ENCODE results near the gene STX8. TPM values are rescaled to one million over a fixed set of nuclear protein-coding genes. Genes with fewer than 3 reads are reported as not detected.

Gene STX8
- total RNA-seq, 1 donor from 2014 or later = 54.8 TPM

DNA sequence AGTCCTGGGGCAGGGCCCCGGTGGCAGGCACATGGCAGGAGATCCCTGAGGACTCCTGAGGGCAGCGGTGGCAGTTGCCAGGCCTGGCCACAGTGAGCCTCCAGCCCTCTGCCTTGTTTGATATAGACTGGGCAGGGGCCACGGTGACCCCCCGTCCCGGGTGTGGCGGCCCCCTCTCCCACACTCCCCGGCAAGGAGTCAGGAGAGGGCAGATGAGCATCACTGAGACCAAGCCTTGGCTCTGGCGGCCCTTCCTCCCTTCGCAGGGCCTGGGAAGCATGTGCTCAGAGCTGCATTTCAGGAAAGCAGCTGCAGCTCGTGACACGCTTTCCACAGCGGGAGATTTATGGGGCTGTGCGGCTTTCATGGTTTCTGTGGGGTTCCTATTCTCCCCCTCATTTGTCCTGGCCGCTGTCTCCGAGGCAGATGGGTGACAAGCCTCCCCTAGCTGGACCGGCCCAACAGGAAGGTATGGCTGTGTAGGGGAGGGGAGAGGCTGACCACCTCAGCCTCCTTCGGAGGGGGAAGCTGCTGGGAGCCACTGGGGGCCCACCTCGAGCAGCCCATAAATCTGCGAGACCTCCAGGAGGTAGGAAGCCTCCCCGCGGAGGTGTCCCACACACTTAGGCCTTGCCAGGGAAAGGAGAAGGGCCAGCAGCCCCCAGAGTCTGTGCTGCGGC is 342.9 kb downstream of the STX8 start:
- peaks cover 17% of the 10 kb centered on the region for H3K4me1 ChIP-seq (ENCODE audit: insufficient read depth, low read length)
- no peaks in the 10 kb centered on the region for H4K20me1 ChIP-seq (ENCODE audit: insufficient read depth, low read length)
- peaks cover 2% of the 10 kb centered on the region for H3K27me3 Mint-ChIP-seq (ENCODE audit: low read depth, unreplicated experiment)
- H3K4me2 ChIP-seq (ENCODE audit: low read length) = no peak overlapping the region
- H3K4me1 Mint-ChIP-seq (ENCODE audit: low read depth, unreplicated experiment) = no peaks in the 10 kb centered on the region
- TF ChIP-seq EZH2 (IDR thresholded peaks at IDR 0.05; ENCODE audit: insufficient read depth, low read length) = no peak
- TF ChIP-seq, protein P1, sequence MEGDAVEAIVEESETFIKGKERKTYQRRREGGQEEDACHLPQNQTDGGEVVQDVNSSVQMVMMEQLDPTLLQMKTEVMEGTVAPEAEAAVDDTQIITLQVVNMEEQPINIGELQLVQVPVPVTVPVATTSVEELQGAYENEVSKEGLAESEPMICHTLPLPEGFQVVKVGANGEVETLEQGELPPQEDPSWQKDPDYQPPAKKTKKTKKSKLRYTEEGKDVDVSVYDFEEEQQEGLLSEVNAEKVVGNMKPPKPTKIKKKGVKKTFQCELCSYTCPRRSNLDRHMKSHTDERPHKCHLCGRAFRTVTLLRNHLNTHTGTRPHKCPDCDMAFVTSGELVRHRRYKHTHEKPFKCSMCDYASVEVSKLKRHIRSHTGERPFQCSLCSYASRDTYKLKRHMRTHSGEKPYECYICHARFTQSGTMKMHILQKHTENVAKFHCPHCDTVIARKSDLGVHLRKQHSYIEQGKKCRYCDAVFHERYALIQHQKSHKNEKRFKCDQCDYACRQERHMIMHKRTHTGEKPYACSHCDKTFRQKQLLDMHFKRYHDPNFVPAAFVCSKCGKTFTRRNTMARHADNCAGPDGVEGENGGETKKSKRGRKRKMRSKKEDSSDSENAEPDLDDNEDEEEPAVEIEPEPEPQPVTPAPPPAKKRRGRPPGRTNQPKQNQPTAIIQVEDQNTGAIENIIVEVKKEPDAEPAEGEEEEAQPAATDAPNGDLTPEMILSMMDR (IDR thresholded peaks at IDR 0.05; ENCODE audit: insufficient read depth, low read depth, low read length) = no peak
- no peak overlapping the region for H3K9ac ChIP-seq (ENCODE audit: low read length)
- no peaks in the 10 kb centered on the region for H3K9me3 ChIP-seq (ENCODE audit: insufficient read depth, low read depth, low read length)
- H2AFZ ChIP-seq (ENCODE audit: low read depth, low read length) = no peak overlapping the region
- H3K36me3 Mint-ChIP-seq (ENCODE audit: low read depth, unreplicated experiment) = no peaks in the 10 kb centered on the region
- H3K27ac ChIP-seq (ENCODE audit: low read depth, low read length) = no peak overlapping the region
- no peak overlapping the region for H3K27ac Mint-ChIP-seq (ENCODE audit: unreplicated experiment)
- no peak overlapping the region for H3K4me3 Mint-ChIP-seq (ENCODE audit: unreplicated experiment)
- DNase-seq (ENCODE audit: low read depth) (no peak), FAIRE-seq (no peak)
- H3K36me3 ChIP-seq (ENCODE audit: insufficient read depth, low read length) = no peaks in the 10 kb centered on the region
- H3K9me3 Mint-ChIP-seq (ENCODE audit: unreplicated experiment) = peaks cover 10% of the 10 kb centered on the region
- H3K4me3 ChIP-seq (ENCODE audit: insufficient read depth, low read depth, low read length) = no peak overlapping the region
- no peaks in the 10 kb centered on the region for H3K27me3 ChIP-seq (ENCODE audit: insufficient read depth, low read length)
- no peaks in the 10 kb centered on the region for H3K79me2 ChIP-seq (ENCODE audit: insufficient read depth, low read length)

DNA sequence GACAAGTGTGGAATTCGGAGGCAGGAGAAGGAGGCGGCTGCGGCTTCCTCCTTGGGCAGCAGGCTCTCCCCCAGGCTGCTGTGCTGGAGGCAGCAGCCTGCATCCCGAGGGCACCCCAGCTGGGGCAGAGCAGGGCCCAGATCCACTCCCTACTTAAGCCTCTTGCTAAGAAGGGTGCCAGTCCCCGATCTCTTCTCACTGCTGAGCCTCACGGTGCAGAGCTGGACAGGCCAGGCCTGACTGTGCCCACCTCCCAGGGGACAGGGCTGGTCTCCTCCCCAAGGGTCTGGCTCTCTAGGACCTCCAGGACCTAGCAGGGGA is 343.5 kb downstream of the STX8 start:
- H3K9ac ChIP-seq (ENCODE audit: low read length) = no peak overlapping the region
- no peaks in the 10 kb centered on the region for H3K36me3 Mint-ChIP-seq (ENCODE audit: low read depth, unreplicated experiment)
- no peaks in the 10 kb centered on the region for H4K20me1 ChIP-seq (ENCODE audit: insufficient read depth, low read length)
- no peak overlapping the region for H3K27ac Mint-ChIP-seq (ENCODE audit: unreplicated experiment)
- no peaks in the 10 kb centered on the region for H3K79me2 ChIP-seq (ENCODE audit: insufficient read depth, low read length)
- H3K27me3 Mint-ChIP-seq (ENCODE audit: low read depth, unreplicated experiment) = peaks cover 2% of the 10 kb centered on the region
- no peak overlapping the region for H2AFZ ChIP-seq (ENCODE audit: low read depth, low read length)
- H3K4me3 Mint-ChIP-seq (ENCODE audit: unreplicated experiment) = no peak overlapping the region
- no peaks in the 10 kb centered on the region for H3K27me3 ChIP-seq (ENCODE audit: insufficient read depth, low read length)
- peaks cover 17% of the 10 kb centered on the region for H3K4me1 ChIP-seq (ENCODE audit: insufficient read depth, low read length)
- H3K9me3 Mint-ChIP-seq (ENCODE audit: unreplicated experiment) = peaks cover 10% of the 10 kb centered on the region
- H3K4me1 Mint-ChIP-seq (ENCODE audit: low read depth, unreplicated experiment) = no peaks in the 10 kb centered on the region
- no peaks in the 10 kb centered on the region for H3K36me3 ChIP-seq (ENCODE audit: insufficient read depth, low read length)
- no peak overlapping the region for H3K4me3 ChIP-seq (ENCODE audit: insufficient read depth, low read depth, low read length)
- no peaks in the 10 kb centered on the region for H3K9me3 ChIP-seq (ENCODE audit: insufficient read depth, low read depth, low read length)
- TF ChIP-seq, protein P1 (IDR thresholded peaks at IDR 0.05; ENCODE audit: insufficient read depth, low read depth, low read length) = no peak
- no peak for TF ChIP-seq EZH2 (IDR thresholded peaks at IDR 0.05; ENCODE audit: insufficient read depth, low read length)
- FAIRE-seq (no peak), DNase-seq (ENCODE audit: low read depth) (no peak)
- no peak overlapping the region for H3K4me2 ChIP-seq (ENCODE audit: low read length)
- no peak overlapping the region for H3K27ac ChIP-seq (ENCODE audit: low read depth, low read length)

DNA sequence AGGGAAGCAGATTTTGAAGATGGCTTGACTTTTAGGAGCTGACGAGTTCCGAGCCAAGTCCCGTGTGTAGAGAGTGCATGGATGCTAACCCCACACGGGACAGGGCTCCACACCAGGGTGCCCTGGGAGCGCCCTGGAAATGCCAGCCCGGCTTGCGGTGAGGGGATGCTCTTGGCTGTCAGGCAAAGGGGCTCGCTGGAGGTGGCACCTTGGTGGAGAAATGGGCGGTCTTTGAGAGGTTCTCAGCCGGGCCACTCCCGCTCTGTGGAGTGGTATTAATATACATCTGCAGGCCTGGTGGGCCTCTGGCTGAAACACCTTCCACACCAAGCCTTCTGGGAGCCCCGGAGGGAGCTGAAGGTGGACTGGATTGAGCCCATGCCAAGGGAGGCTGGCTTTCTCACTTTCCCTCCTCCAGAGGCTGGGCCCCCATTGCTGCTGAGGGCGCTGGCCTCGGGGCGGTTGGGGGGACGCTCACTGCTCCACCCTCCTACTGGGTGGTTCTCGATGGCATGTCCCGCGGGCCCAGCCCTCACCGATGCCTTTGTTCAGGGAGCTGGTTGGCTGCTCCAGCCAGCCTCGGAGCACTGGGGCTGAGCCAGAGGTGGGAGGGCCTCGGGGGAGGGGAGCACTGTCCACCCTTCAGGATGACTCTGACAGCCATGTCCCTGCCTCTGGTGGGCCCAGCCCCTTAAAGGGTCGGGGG is 344.0 kb downstream of the STX8 start:
- no peaks in the 10 kb centered on the region for H3K36me3 ChIP-seq (ENCODE audit: insufficient read depth, low read length)
- H3K9ac ChIP-seq (ENCODE audit: low read length) = no peak overlapping the region
- Mint-ChIP-seq H3K27ac (ENCODE audit: unreplicated experiment) (no peak overlapping the region), H3K9me3 (ENCODE audit: unreplicated experiment) (peaks cover 8% of the 10 kb centered on the region), H3K4me1 (ENCODE audit: low read depth, unreplicated experiment) (no peaks in the 10 kb centered on the region), H3K27me3 (ENCODE audit: low read depth, unreplicated experiment) (peaks cover 2% of the 10 kb centered on the region), H3K4me3 (ENCODE audit: unreplicated experiment) (no peak overlapping the region), H3K36me3 (ENCODE audit: low read depth, unreplicated experiment) (no peaks in the 10 kb centered on the region)
- DNase-seq (ENCODE audit: low read depth) (no peak), FAIRE-seq (no peak)
- peaks cover 17% of the 10 kb centered on the region for H3K4me1 ChIP-seq (ENCODE audit: insufficient read depth, low read length)
- H4K20me1 ChIP-seq (ENCODE audit: insufficient read depth, low read length) = no peaks in the 10 kb centered on the region
- H3K27ac ChIP-seq (ENCODE audit: low read depth, low read length) = no peak overlapping the region
- TF ChIP-seq, protein P1 (IDR thresholded peaks at IDR 0.05; ENCODE audit: insufficient read depth, low read depth, low read length) = no peak
- TF ChIP-seq EZH2 (IDR thresholded peaks at IDR 0.05; ENCODE audit: insufficient read depth, low read length) = no peak
- H3K4me3 ChIP-seq (ENCODE audit: insufficient read depth, low read depth, low read length) = no peak overlapping the region
- H3K79me2 ChIP-seq (ENCODE audit: insufficient read depth, low read length) = no peaks in the 10 kb centered on the region
- no peaks in the 10 kb centered on the region for H3K9me3 ChIP-seq (ENCODE audit: insufficient read depth, low read depth, low read length)
- no peak overlapping the region for H3K4me2 ChIP-seq (ENCODE audit: low read length)
- no peaks in the 10 kb centered on the region for H3K27me3 ChIP-seq (ENCODE audit: insufficient read depth, low read length)
- no peak overlapping the region for H2AFZ ChIP-seq (ENCODE audit: low read depth, low read length)

All from astrocyte (in vitro differentiated cells and primary cell).